ENCODE data around the gene PDE9A.

PDE9A gene

GRCh38 chr21:42652527-42653230, 742 bp upstream of the PDE9A start:
- TF ChIP-seq EZH2phosphoT487 (IDR thresholded peaks at IDR 0.05; ENCODE audit: low read length) (no peak), EZH2 (optimal IDR thresholded peaks at IDR 0.05; ENCODE audit: low read depth, low read length) (no peak)
- TF ChIP-seq, protein P1, sequence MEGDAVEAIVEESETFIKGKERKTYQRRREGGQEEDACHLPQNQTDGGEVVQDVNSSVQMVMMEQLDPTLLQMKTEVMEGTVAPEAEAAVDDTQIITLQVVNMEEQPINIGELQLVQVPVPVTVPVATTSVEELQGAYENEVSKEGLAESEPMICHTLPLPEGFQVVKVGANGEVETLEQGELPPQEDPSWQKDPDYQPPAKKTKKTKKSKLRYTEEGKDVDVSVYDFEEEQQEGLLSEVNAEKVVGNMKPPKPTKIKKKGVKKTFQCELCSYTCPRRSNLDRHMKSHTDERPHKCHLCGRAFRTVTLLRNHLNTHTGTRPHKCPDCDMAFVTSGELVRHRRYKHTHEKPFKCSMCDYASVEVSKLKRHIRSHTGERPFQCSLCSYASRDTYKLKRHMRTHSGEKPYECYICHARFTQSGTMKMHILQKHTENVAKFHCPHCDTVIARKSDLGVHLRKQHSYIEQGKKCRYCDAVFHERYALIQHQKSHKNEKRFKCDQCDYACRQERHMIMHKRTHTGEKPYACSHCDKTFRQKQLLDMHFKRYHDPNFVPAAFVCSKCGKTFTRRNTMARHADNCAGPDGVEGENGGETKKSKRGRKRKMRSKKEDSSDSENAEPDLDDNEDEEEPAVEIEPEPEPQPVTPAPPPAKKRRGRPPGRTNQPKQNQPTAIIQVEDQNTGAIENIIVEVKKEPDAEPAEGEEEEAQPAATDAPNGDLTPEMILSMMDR (IDR thresholded peaks at IDR 0.05; ENCODE audit: low read length), result no peak
- Histone ChIP-seq H3K27me3 (replicated peaks; ENCODE audit: insufficient read depth, low read length) (peaks cover 93% of the 10 kb centered on the region), H3F3A (ENCODE audit: insufficient read depth, low read length) (no peaks in the 10 kb centered on the region), H3K4me2 (ENCODE audit: low read depth, low read length) (no peak overlapping the region), H3K9me3 (replicated peaks; ENCODE audit: insufficient read depth, low read length) (no peaks in the 10 kb centered on the region), H3K4me3 (ENCODE audit: low read length) (no peak overlapping the region), H3K27ac (ENCODE audit: low read length) (no peak overlapping the region), H3K4me1 (ENCODE audit: low read length) (no peaks in the 10 kb centered on the region), H2AFZ (ENCODE audit: low read length) (no peak overlapping the region), H3K9ac (ENCODE audit: low read length) (no peak overlapping the region), H3K36me3 (replicated peaks; ENCODE audit: insufficient read depth, low read length) (no peaks in the 10 kb centered on the region), H3K9me2 (replicated peaks; ENCODE audit: insufficient read depth, low read length) (no peaks in the 10 kb centered on the region), H3K79me2 (ENCODE audit: low read length) (no peaks in the 10 kb centered on the region), H4K20me1 (ENCODE audit: insufficient read depth, low read length) (no peaks in the 10 kb centered on the region)
- no peak for DNase-seq

- Histone ChIP-seq H3K9me3 (replicated peaks; ENCODE audit: insufficient read depth, low read length) (no peaks in the 10 kb centered on the region), H2AFZ (ENCODE audit: low read length) (no peak overlapping the region), H3K9me2 (replicated peaks; ENCODE audit: insufficient read depth, low read length) (no peaks in the 10 kb centered on the region), H4K20me1 (ENCODE audit: insufficient read depth, low read length) (no peaks in the 10 kb centered on the region), H3K9ac (ENCODE audit: low read length) (no peak overlapping the region), H3K79me2 (ENCODE audit: low read length) (no peaks in the 10 kb centered on the region), H3K36me3 (replicated peaks; ENCODE audit: insufficient read depth, low read length) (no peaks in the 10 kb centered on the region), H3F3A (ENCODE audit: insufficient read depth, low read length) (no peaks in the 10 kb centered on the region), H3K4me3 (ENCODE audit: low read length) (no peak overlapping the region), H3K4me2 (ENCODE audit: low read depth, low read length) (no peak overlapping the region), H3K27ac (ENCODE audit: low read length) (no peak overlapping the region), H3K4me1 (ENCODE audit: low read length) (no peaks in the 10 kb centered on the region), H3K27me3 (replicated peaks; ENCODE audit: insufficient read depth, low read length) (peaks cover 94% of the 10 kb centered on the region)
- no peak for DNase-seq
- TF ChIP-seq EZH2 (optimal IDR thresholded peaks at IDR 0.05; ENCODE audit: low read depth, low read length) (peak; percentile 88), EZH2phosphoT487 (IDR thresholded peaks at IDR 0.05; ENCODE audit: low read length) (peak; percentile 69)
- TF ChIP-seq, protein P1 (IDR thresholded peaks at IDR 0.05; ENCODE audit: low read length), result no peak
Observed at GRCh38 chr21:42654179-42654912, 925 bp downstream of the PDE9A start.

DNA sequence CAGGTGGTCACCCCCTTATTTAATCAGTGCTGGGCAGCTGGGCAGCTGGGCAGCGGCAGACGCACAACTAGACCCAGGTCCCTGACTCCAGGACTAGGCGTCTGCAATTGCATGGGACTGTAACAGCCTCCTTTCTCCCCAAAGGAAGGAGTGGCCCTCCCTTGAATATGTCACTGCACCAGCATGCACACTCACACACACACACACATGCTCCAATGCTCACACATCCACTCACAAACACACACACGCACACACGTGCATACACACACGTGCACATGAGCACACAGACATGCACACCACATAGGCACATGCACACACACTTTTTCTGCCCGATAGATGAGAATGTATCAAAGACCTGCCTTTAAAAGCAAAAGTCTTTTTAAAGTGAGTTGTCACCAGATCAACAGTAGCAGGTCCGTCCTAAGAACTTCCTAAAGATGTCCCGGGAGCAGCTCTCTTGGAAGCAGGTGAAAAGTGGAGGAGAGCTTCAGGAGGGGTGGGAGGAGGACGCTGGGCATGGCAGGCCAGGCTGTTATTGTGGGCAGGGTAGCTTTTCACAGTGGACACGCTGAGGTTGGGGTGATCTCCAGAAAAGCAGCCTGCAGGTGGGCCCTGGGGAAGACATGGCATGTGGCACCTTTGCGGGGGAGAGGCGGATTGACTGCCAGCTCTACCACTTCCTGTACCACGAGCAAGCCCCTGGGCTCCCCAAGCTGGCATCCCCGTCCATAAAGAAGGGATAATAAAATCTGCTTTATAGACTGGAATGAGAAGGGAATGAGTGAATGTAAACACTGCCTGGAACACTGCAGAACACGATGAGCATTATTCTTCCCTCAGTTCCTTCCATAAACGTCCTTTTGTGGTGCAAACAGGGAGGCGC, 1.7 kb downstream of the PDE9A start:
- Histone ChIP-seq H3F3A (ENCODE audit: insufficient read depth, low read length) (no peaks in the 10 kb centered on the region), H3K36me3 (replicated peaks; ENCODE audit: insufficient read depth, low read length) (no peaks in the 10 kb centered on the region), H3K4me2 (ENCODE audit: low read depth, low read length) (no peak overlapping the region), H2AFZ (ENCODE audit: low read length) (no peak overlapping the region), H3K79me2 (ENCODE audit: low read length) (no peaks in the 10 kb centered on the region), H3K9ac (ENCODE audit: low read length) (no peak overlapping the region), H3K27ac (ENCODE audit: low read length) (no peak overlapping the region), H3K27me3 (replicated peaks; ENCODE audit: insufficient read depth, low read length) (peaks cover 94% of the 10 kb centered on the region), H3K9me2 (replicated peaks; ENCODE audit: insufficient read depth, low read length) (no peaks in the 10 kb centered on the region), H4K20me1 (ENCODE audit: insufficient read depth, low read length) (no peaks in the 10 kb centered on the region), H3K4me1 (ENCODE audit: low read length) (no peaks in the 10 kb centered on the region), H3K9me3 (replicated peaks; ENCODE audit: insufficient read depth, low read length) (no peaks in the 10 kb centered on the region), H3K4me3 (ENCODE audit: low read length) (no peak overlapping the region)
- DNase-seq, result no peak
- TF ChIP-seq, protein P1 (IDR thresholded peaks at IDR 0.05; ENCODE audit: low read length), result no peak
- TF ChIP-seq EZH2 (optimal IDR thresholded peaks at IDR 0.05; ENCODE audit: low read depth, low read length), result peak; percentile 90
